ENCODE data around the gene GDF7.

- no peak for TF ChIP-seq CTCF (IDR thresholded peaks at IDR 0.05)
- TF ChIP-seq POLR2A (IDR thresholded peaks at IDR 0.05) = no peak
These were observed 61.3 kb downstream of the GDF7 start for GRCh38 chr2:20728114-20728758.
